Activated naive CD4-positive, alpha-beta T cell treated with anti-CD3 and anti-CD28 coated beads, Interleukin-2, amount 50 U/mL, for 72 hours (primary cell): Measurements from ENCODE around the gene DNAJC10. TPM values are rescaled to one million over a fixed set of nuclear protein-coding genes. Genes with fewer than 3 reads are reported as not detected.
A peak's percentile ranks its signal among the peaks of the same experiment; 100 is the strongest.
"Not testable (repeated sequence)": the region's sequence is repeated elsewhere in the genome, so short reads cannot be mapped to it uniquely, and the experiment has no call there.

Experiments used
- ATAC-seq, 2 donors: fragments of 150-1000 bp; cut with Tn5 transposase; 2 replicates each; pipeline ENCODE4 v1.10.0; 2021; ENCODE audit warnings: mild to moderate bottlenecking in 2 of 2, moderate library complexity in 2 of 2
- DNase-seq, 2 donors: peaks; one replicate each; pipeline ENCODE4 v3.0.0; 2021 to 2022; ENCODE audit warnings: low spot score in 2 of 2
- H3K27ac Mint-ChIP-seq, 2 donors: one replicate each; pipeline ENCODE4 v1.8.0; 2022; ENCODE audit warnings: mild to moderate bottlenecking in 2 of 2, mixed read lengths in 2 of 2
- H3K36me3 Mint-ChIP-seq, 2 donors: one replicate each; pipeline ENCODE4 v1.8.0; 2022; ENCODE audit warnings: mixed read lengths in 2 of 2
- H3K9me3 Mint-ChIP-seq, 2 donors: one replicate each; pipeline ENCODE4 v1.8.0; 2022; ENCODE audit warnings: mixed read lengths in 2 of 2
- total RNA-seq, 2 donors: library from RNA; stranded (reverse); gene quantifications; one replicate each; pipeline ENCODE4 v1.2.3, GENCODE V29; 2022

Gene DNAJC10
- 10 to 100 TPM; 36.9 to 37.2 TPM for total RNA-seq

DNA sequence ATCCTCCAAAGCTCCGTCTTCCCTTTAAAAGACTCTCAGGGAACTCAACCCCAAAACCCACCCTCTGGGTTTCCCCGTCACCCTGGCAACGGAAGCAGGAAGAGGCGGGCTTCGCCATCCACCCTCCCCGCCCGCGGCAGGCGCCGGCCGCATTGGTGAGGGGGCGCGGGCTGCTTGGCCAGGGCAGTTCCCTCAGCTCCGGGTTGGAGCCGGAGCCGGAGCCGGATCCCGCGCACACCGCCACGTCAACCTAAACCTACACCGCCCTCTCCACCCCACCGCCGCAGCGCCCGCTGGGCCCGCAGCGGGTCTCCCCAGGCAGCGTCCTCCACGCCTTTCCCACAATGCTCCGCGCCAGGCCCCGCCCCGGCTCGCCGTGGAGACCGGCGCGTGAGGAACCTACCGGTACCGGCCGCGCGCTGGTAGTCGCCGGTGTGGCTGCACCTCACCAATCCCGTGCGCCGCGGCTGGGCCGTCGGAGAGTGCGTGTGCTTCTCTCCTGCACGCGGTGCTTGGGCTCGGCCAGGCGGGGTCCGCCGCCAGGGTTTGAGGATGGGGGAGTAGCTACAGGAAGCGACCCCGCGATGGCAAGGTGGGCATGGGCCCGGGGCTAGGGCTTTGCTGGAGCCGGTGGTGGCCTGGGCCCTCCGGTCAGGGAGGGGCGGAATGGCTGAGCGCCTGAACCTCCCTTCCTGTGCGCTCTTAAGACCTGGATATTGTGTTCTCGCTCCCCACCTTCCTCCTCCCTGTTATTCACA lies at the start of gene DNAJC10:
TSS of gene DNAJC10 (plus strand) at position 366 of the 758 bp plus-strand sequence. CDS start 1,830 bp downstream, outside the sequence.
- H3K36me3 Mint-ChIP-seq: no peaks in the 10 kb centered on the region
- no peaks in the 10 kb centered on the region for H3K9me3 Mint-ChIP-seq
- ATAC-seq (peak; percentile 90 to 91), DNase-seq (peak; percentile 87 to 90)
- no peak within 1 kb of the TSS for H3K27ac Mint-ChIP-seq

DNA sequence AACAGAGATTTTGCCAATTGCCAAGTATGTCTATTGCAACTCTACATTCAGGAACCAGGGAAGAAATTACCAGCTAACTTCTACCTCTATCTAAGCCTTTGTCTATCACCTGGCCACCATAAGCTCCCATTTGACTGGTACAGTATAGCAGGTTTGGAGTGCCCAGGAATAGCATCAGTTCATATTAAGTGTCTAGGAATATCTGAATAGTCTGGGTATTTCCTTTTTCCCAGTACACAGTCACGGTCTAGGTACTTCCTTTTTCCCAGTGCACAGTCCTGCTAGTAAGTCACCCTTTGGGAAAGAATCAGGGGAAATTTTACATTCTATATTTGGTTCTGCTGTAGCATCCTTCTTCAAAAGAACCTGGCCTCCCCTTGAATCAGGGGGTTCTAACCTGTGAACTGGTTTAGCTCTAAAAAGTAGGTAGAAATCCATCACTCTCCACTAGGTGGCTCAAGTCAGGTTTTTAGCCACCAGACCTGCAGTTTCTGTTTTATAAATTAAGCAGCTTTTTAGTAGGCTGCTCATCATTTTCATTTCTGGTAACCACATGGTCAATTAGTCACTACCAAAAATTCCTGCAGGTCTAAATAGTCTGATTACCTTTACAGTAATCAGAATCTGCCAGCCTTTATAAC lies 49.3 kb upstream of the DNAJC10 start:
- Mint-ChIP-seq H3K27ac (no peak overlapping the region), H3K9me3 (no peaks in the 10 kb centered on the region), H3K36me3 (no peaks in the 10 kb centered on the region)
- peak in 1 of 2 donors; percentile 9 for DNase-seq
- peak; percentile 69 to 80 for ATAC-seq

GRCh38 chr2:182667315-182667695 lies 48.8 kb upstream of the DNAJC10 start:
- ATAC-seq: peak; percentile 31 to 59
- Mint-ChIP-seq H3K36me3 (no peaks in the 10 kb centered on the region), H3K27ac (no peak overlapping the region), H3K9me3 (no peaks in the 10 kb centered on the region)
- DNase-seq: no peak

DNA sequence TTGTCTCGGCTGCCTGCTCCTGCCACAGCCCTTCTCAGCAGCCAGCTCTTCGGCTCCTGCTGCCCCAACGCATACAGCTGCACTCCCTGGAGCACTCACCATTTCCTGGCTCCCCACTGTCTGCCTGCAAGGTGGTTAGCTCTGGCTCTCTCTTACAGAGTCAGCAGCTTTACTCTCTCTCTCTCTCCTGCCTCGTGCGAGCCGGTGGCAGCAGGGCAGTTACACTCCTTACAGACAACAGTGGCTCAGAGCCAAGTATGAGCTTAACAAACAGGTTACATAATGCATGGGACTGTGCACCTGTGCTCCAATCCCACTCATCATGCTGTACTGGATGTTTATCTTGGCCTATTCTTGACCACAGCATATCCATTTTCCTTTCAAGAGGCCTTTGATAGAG lies 47.4 kb upstream of the DNAJC10 start:
- H3K9me3 Mint-ChIP-seq: no peaks in the 10 kb centered on the region
- DNase-seq (no peak), ATAC-seq (no peak)
- H3K36me3 Mint-ChIP-seq: no peaks in the 10 kb centered on the region
- no peak overlapping the region for H3K27ac Mint-ChIP-seq

DNA sequence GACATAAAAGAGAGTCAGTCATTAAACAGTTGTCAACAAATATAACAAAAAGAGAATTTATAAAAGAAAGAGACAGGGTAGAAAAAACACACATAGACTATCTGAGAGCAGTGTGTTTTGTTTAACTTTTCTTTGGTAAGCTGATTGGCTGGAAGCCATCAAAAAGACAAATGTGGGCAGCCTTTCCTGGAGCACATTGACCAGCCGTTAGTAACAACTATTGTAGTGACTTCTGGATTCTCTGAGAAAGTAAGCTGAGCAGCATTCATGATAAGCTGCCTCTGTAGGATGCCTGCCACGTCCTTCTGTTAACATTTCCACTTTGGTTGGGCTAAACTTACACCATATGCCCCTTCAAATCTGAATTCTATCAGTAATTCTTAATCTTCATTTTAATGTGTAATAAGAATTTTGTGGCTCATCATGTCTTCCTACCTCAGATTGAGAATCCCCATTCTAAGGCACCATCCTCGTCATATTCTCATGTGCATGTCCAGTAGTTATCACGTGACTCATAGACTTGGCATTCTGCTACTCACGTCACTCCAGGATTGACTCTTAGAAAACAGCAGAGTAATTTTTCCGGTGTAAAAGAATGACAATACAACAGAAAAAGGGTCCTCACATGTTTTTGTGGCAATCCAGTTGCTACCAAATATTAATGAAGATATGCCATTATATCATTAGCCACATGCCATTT lies 43.4 kb upstream of the DNAJC10 start:
- DNase-seq: no peak
- Mint-ChIP-seq H3K27ac (no peak overlapping the region), H3K36me3 (no peaks in the 10 kb centered on the region), H3K9me3 (no peaks in the 10 kb centered on the region)
- no peak for ATAC-seq

DNA sequence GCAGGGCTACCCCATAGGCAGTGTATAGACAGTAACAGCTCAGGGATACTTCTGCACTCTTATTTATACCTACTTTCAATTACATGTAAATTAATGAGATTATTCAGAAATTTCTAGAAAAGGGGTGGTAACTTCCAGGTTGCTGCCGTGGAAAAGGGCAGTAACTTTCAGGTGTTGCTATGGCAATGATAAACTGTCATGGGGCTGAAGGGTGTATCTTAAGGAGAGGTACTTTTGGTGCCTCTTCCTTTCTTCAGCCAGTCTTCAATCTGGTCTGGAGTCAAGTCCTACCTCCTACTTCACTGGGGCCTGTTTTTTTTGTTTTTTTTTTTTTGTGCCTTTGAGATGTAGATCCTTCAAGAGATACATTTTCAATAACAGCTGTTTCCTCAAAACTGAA lies 35.2 kb upstream of the DNAJC10 start:
- ATAC-seq (no peak), DNase-seq (no peak)
- Mint-ChIP-seq H3K27ac (no peak overlapping the region), H3K9me3 (no peaks in the 10 kb centered on the region), H3K36me3 (no peaks in the 10 kb centered on the region)

- ATAC-seq (no peak), DNase-seq (no peak)
- H3K9me3 Mint-ChIP-seq: no peaks in the 10 kb centered on the region
- H3K27ac Mint-ChIP-seq: no peak overlapping the region
- H3K36me3 Mint-ChIP-seq: no peaks in the 10 kb centered on the region
Measured at GRCh38 chr2:182682210-182682609, 33.8 kb upstream of the DNAJC10 start.

DNA sequence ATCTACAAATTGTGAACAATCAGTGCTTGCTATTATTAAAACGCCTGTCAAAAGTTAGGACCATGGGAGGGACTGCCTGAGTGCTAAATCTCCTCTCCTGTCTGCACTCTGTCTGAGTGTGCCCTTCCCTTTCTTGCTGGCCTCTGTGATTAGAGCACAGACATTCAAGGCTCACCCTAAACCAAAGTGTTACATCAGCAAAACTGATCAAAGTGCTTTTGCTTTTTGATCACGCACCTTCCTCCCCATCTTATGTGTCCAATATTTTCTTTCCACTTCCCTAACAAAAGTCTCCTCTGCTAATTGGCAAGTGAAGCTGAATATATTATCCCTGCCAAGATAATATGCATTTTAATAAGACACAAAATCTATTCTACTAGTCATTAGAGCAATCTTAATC lies 30.5 kb upstream of the DNAJC10 start:
- DNase-seq: no peak
- Mint-ChIP-seq H3K36me3 (no peaks in the 10 kb centered on the region), H3K9me3 (no peaks in the 10 kb centered on the region), H3K27ac (no peak overlapping the region)
- ATAC-seq: no peak

- not testable (repeated sequence) for H3K9me3 Mint-ChIP-seq, DNase-seq, H3K36me3 Mint-ChIP-seq, H3K27ac Mint-ChIP-seq, ATAC-seq
Measured at GRCh38 chr2:182686763-182687162, 29.3 kb upstream of the DNAJC10 start.

GRCh38 chr2:182694189-182694588 lies 21.9 kb upstream of the DNAJC10 start:
- no peak for DNase-seq
- no peaks in the 10 kb centered on the region for H3K36me3 Mint-ChIP-seq

DNA sequence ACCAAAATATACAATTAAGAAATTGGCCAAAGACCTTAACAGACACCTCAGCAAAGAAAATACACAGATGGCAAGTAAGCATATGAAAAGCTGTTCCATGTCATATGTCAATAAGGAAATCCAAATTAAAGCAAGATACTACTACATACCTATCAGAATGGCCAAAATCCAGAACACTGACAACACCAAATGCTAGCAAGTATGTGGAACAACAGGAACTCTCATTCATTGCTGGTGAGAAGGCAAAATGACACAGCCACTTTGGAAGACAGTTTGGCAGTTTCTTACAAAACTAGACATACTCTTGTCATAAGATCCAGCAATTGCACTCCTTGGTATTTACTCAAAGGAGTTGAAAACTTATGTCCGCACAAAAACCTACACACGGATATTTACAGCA lies 20.3 kb upstream of the DNAJC10 start:
- no peak for ATAC-seq
- H3K9me3 Mint-ChIP-seq: no peaks in the 10 kb centered on the region
- H3K27ac Mint-ChIP-seq: no peak overlapping the region
- no peaks in the 10 kb centered on the region for H3K36me3 Mint-ChIP-seq
- DNase-seq: no peak

More at GRCh38 chr2:182694189-182694588, 21.9 kb upstream of the DNAJC10 start:
- ATAC-seq: no peak
- H3K27ac Mint-ChIP-seq: no peak overlapping the region
- no peaks in the 10 kb centered on the region for H3K9me3 Mint-ChIP-seq

GRCh38 chr2:182698671-182699070 lies 17.4 kb upstream of the DNAJC10 start:
- no peak for ATAC-seq
- no peak overlapping the region for H3K27ac Mint-ChIP-seq

GRCh38 chr2:182705761-182706160 lies 10.3 kb upstream of the DNAJC10 start:
- no peak for DNase-seq
- no peak overlapping the region for H3K27ac Mint-ChIP-seq
- H3K36me3 Mint-ChIP-seq: no peaks in the 10 kb centered on the region
- no peak for ATAC-seq
- H3K9me3 Mint-ChIP-seq: no peaks in the 10 kb centered on the region

More at GRCh38 chr2:182698671-182699070, 17.4 kb upstream of the DNAJC10 start:
- Mint-ChIP-seq H3K36me3 (no peaks in the 10 kb centered on the region), H3K9me3 (no peaks in the 10 kb centered on the region)
- DNase-seq: no peak

DNA sequence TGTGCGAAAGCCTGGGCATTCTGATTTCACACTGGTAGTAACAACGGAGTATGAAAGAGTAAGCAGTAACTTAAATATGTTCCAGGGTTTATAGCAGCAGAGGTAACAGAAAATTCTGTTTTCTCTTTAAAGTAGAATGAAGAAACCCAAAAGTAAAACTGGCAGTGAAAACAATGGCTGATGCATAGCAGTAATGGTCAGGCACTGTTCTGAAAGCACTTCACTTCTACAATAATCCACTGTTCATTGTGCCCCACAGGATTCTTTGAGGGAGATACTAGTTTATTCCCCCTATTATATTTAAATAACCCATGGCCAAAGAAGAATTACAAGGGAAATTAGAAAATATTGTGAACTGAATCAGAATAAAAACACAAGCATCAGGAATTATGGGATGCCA lies 9.3 kb upstream of the DNAJC10 start:
- Mint-ChIP-seq H3K36me3 (no peaks in the 10 kb centered on the region), H3K27ac (no peak overlapping the region), H3K9me3 (no peaks in the 10 kb centered on the region)
- no peak for DNase-seq
- ATAC-seq: no peak

DNA sequence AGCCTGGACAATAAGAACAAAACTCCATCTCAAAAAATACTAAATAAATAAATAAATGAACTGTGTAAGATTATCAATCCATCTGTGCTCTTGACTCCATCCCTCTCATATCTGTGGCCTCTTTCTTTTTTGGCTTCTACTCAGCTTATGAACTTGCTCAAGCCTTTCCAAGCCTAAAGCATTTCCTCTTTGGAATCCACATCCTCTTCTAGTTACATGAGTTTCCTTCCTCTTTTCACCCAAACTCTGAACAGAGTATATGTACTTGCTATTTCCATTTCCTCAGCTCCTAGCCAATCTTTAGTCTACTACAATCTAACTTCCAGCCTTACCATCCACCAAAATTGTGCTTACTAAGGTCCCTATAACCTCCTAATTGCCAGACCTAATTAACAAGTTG lies 2.5 kb upstream of the DNAJC10 start:
- Mint-ChIP-seq H3K9me3 (no peaks in the 10 kb centered on the region), H3K27ac (no peak overlapping the region), H3K36me3 (no peaks in the 10 kb centered on the region)
- no peak for DNase-seq
- ATAC-seq: no peak

- Mint-ChIP-seq H3K9me3 (no peaks in the 10 kb centered on the region), H3K27ac (no peak overlapping the region), H3K36me3 (no peaks in the 10 kb centered on the region)
- ATAC-seq (peak; percentile 18 to 50), DNase-seq (no peak)
Measured at GRCh38 chr2:182715121-182715891, 751 bp upstream of the DNAJC10 start.

- H3K27ac Mint-ChIP-seq: no peak overlapping the region
- no peaks in the 10 kb centered on the region for H3K36me3 Mint-ChIP-seq
- ATAC-seq (no peak), DNase-seq (peak in 1 of 2 donors; percentile 21)
- no peaks in the 10 kb centered on the region for H3K9me3 Mint-ChIP-seq
Measured at GRCh38 chr2:182716650-182716979, 558 bp downstream of the DNAJC10 start.
